ENCODE data around the gene C5orf52.
"Not testable (repeated sequence)": the region's sequence is repeated elsewhere in the genome, so short reads cannot be mapped to it uniquely, and the experiment has no call there.

C5orf52 gene

GRCh38 chr5:157671592-157672330, 428 bp downstream of the C5orf52 start:
- Histone ChIP-seq H3K36me3 (ENCODE audit: low read depth) (no peaks in the 10 kb centered on the region), H3K4me3 (ENCODE audit: severe bottlenecking) (peak overlapping the region; percentile 25), H3K27me3 (ENCODE audit: insufficient read depth, poor library complexity, severe bottlenecking) (no peaks in the 10 kb centered on the region), H3K9me3 (ENCODE audit: severe bottlenecking) (no peaks in the 10 kb centered on the region), H3K4me1 (ENCODE audit: insufficient read depth, poor library complexity, severe bottlenecking) (peaks cover 8% of the 10 kb centered on the region), H3K27ac (ENCODE audit: poor library complexity, severe bottlenecking) (no peak overlapping the region)
- TF ChIP-seq CTCF (IDR thresholded peaks at IDR 0.05; ENCODE audit: poor library complexity, severe bottlenecking): no peak
- ATAC-seq (ENCODE audit: low read depth): no peak
- DNase-seq (ENCODE audit: low spot score): no peak

GRCh38 chr5:157672976-157673375, 1.6 kb downstream of the C5orf52 start:
- TF ChIP-seq CTCF (IDR thresholded peaks at IDR 0.05; ENCODE audit: poor library complexity, severe bottlenecking): no peak
- DNase-seq (ENCODE audit: low spot score) (no peak), ATAC-seq (ENCODE audit: low read depth) (no peak)
- Histone ChIP-seq H3K9me3 (ENCODE audit: severe bottlenecking) (no peaks in the 10 kb centered on the region), H3K36me3 (ENCODE audit: low read depth) (no peaks in the 10 kb centered on the region), H3K27ac (ENCODE audit: poor library complexity, severe bottlenecking) (no peak overlapping the region), H3K27me3 (ENCODE audit: insufficient read depth, poor library complexity, severe bottlenecking) (no peaks in the 10 kb centered on the region), H3K4me3 (ENCODE audit: severe bottlenecking) (no peak overlapping the region), H3K4me1 (ENCODE audit: insufficient read depth, poor library complexity, severe bottlenecking) (peaks cover 8% of the 10 kb centered on the region)

GRCh38 chr5:157674351-157674750, 3.0 kb downstream of the C5orf52 start:
- ATAC-seq (ENCODE audit: low read depth); H3K4me3 ChIP-seq (ENCODE audit: severe bottlenecking); H3K27me3 ChIP-seq (ENCODE audit: insufficient read depth, poor library complexity, severe bottlenecking); H3K36me3 ChIP-seq (ENCODE audit: low read depth); H3K27ac ChIP-seq (ENCODE audit: poor library complexity, severe bottlenecking); H3K4me1 ChIP-seq (ENCODE audit: insufficient read depth, poor library complexity, severe bottlenecking); DNase-seq (ENCODE audit: low spot score); H3K9me3 ChIP-seq (ENCODE audit: severe bottlenecking): not testable (repeated sequence)

GRCh38 chr5:157677931-157678330, 6.6 kb downstream of the C5orf52 start:
- no peak for TF ChIP-seq CTCF (IDR thresholded peaks at IDR 0.05; ENCODE audit: poor library complexity, severe bottlenecking)
- no peak overlapping the region for H3K27ac ChIP-seq (ENCODE audit: poor library complexity, severe bottlenecking)
- no peak for ATAC-seq (ENCODE audit: low read depth)
- no peak overlapping the region for H3K4me3 ChIP-seq (ENCODE audit: severe bottlenecking)
- H3K36me3 ChIP-seq (ENCODE audit: low read depth): no peaks in the 10 kb centered on the region
- no peaks in the 10 kb centered on the region for H3K27me3 ChIP-seq (ENCODE audit: insufficient read depth, poor library complexity, severe bottlenecking)
- H3K9me3 ChIP-seq (ENCODE audit: severe bottlenecking): no peaks in the 10 kb centered on the region
- no peaks in the 10 kb centered on the region for H3K4me1 ChIP-seq (ENCODE audit: insufficient read depth, poor library complexity, severe bottlenecking)
- no peak for DNase-seq (ENCODE audit: low spot score)

DNA sequence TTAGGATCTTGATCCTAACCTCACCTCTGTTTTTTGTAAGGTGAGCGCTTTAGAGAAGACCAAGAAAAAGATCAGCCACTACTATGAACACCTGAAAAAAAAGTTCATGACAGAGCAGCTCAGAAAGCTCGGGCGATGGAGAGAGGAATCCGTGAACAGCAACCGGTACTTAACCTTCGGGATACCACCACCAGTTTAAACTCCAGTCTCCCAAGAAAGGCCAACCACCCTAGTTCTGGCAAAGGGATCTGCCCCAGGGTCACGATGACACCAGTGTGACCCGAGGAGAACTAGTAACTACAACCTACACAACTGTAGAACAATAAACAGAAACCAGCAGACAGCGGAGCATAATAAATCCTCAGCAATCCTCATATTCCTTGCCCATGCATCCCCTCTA, 8.5 kb downstream of the C5orf52 start:
- H3K27me3 ChIP-seq (ENCODE audit: insufficient read depth, poor library complexity, severe bottlenecking): no peaks in the 10 kb centered on the region
- no peaks in the 10 kb centered on the region for H3K9me3 ChIP-seq (ENCODE audit: severe bottlenecking)
- TF ChIP-seq CTCF (IDR thresholded peaks at IDR 0.05; ENCODE audit: poor library complexity, severe bottlenecking): no peak
- no peaks in the 10 kb centered on the region for H3K4me1 ChIP-seq (ENCODE audit: insufficient read depth, poor library complexity, severe bottlenecking)
- H3K36me3 ChIP-seq (ENCODE audit: low read depth): no peaks in the 10 kb centered on the region
- ATAC-seq (ENCODE audit: low read depth) (no peak), DNase-seq (ENCODE audit: low spot score) (no peak)
- H3K27ac ChIP-seq (ENCODE audit: poor library complexity, severe bottlenecking): no peak overlapping the region
- H3K4me3 ChIP-seq (ENCODE audit: severe bottlenecking): no peak overlapping the region

Data from RWPE2 (cell line).